Sigmoid colon (tissue), 7 donors: ENCODE data around the gene TBX18. TPM values are rescaled to one million over a fixed set of nuclear protein-coding genes. Genes with fewer than 3 reads are reported as not detected.

ENCODE experiments used
- DNase-seq: peaks from one replicate; pipeline ENCODE4 v3.0.0-alpha.2; 2019
- H3K27ac ChIP-seq, 4 donors: fragments of 200-600 bp; sonication (generic); one replicate each; pipeline ENCODE4 v1.5.1; 2016 to 2019; ENCODE audit warnings: mild to moderate bottlenecking in 1 of 4
- H3K27me3 ChIP-seq, 3 donors: fragments of 200-600 bp; sonication (generic); one replicate each; pipeline ENCODE4 v1.5.1; 2019; ENCODE audit warnings: mild to moderate bottlenecking in 1 of 3
- H3K36me3 ChIP-seq, 4 donors: fragments of 200-600 bp; sonication (generic); one replicate each; pipeline ENCODE4 v1.5.1; 2016 to 2019
- H3K4me1 ChIP-seq, 4 donors: fragments of 200-600 bp; sonication (generic); one replicate each; pipeline ENCODE4 v1.5.1; 2017 to 2019
- H3K4me3 ChIP-seq, 4 donors: fragments of 200-600 bp; sonication (generic); one replicate each; pipeline ENCODE4 v1.5.1; 2017 to 2019; ENCODE audit warnings: mild to moderate bottlenecking in 2 of 4, moderate library complexity in 1 of 4
- H3K9me3 ChIP-seq, 4 donors: fragments of 200-600 bp in 3 of 4; sonication (generic) in 3 of 4; one replicate each; pipeline versions ENCODE4 v1.5.1 to v1.6.1; 2013 to 2019
- CTCF ChIP-seq, 4 experiments: fragments of 450-650 bp in 3 of 4; fragments of 200-600 bp in 1 of 4; IDR thresholded peaks; one replicate each; pipeline ENCODE4 v1.5.1; 2016 to 2019; ENCODE audit warnings: antibody characterized with exemption in 4 of 4, mild to moderate bottlenecking in 3 of 4, moderate library complexity in 2 of 4
- EP300 ChIP-seq, 4 donors: sonication (generic); formaldehyde crosslinking; IDR thresholded peaks; one replicate each; pipeline ENCODE4 v1.6.1; 2017; ENCODE audit warnings: antibody characterized with exemption in 4 of 4
- POLR2A ChIP-seq, 2 donors: fragments of 450-650 bp; IDR thresholded peaks; one replicate each; pipeline ENCODE4 v1.6.1; 2016; ENCODE audit warnings: antibody characterized with exemption in 2 of 2, mild to moderate bottlenecking in 2 of 2, moderate library complexity in 2 of 2
- POLR2AphosphoS5 ChIP-seq, 4 donors: sonication (generic); formaldehyde crosslinking; IDR thresholded peaks; one replicate each; pipeline ENCODE4 v1.6.1; 2017; ENCODE audit warnings: antibody characterized with exemption in 4 of 4
- WGBS, 2 donors: extraction: QIAGEN DNeasy Blood & Tissue Kit; methylation state at CpG; one replicate each; pipeline ENCODE4 v1.1.7; 2013; 5-methylcytosine and 5-hydroxymethylcytosine counted together
- intact Hi-C: fragments of 100-400 bp; cut with DNase I; formaldehyde crosslinking; loops from one replicate; pipeline ENCODE4 v1.15.1; 2023
- polyA plus RNA-seq, 3 donors: library from polyadenylated mRNA; stranded (reverse); fragments of 200-250 nt; gene quantifications; one replicate each; pipeline ENCODE4 v1.2.3, GENCODE V29; 2013
- total RNA-seq, 4 donors: library from RNA; depleted of rRNA; stranded (reverse); fragments of >200 nt; gene quantifications; one replicate each; pipeline ENCODE4 v1.1.0, GENCODE V29; 2016
- donor health status: healthy with polysubstance abuse.
- donor health status: Bipolar disorder and iron deficiency.
- donor health status: healthy.

TBX18 gene
- total and polyA plus RNA-seq, 7 donors = under 0.01 to 4.6 (median 0.49) TPM

GRCh38 chr6:84771756-84772356, 7.5 kb upstream of the TBX18 start:
- Histone ChIP-seq H3K36me3 (no peaks in the 10 kb centered on the region), H3K27ac (no peak overlapping the region), H3K4me3 (no peak overlapping the region), H3K9me3 (no peaks in the 10 kb centered on the region), H3K27me3 (peaks cover 69 to 100% (median 97%) of the 10 kb centered on the region in 3 donors), H3K4me1 (peaks cover 0 to 19% (median 19%) of the 10 kb centered on the region in 4 donors)
- intact Hi-C loops = no loop called here
- no peak for DNase-seq
- WGBS, 2 donors = 11 to 22% methylated on average over 16 of the region's 16 CpGs
- TF ChIP-seq POLR2AphosphoS5 (IDR thresholded peaks at IDR 0.05) (peak in 2 of 4 donors; percentile 13 to 41), EP300 (IDR thresholded peaks at IDR 0.05) (no peak)

- TF ChIP-seq POLR2A (IDR thresholded peaks at IDR 0.05) (no peak), POLR2AphosphoS5 (IDR thresholded peaks at IDR 0.05) (peak in 1 of 4 donors; percentile 10)
- intact Hi-C loops = no loop called here
- Histone ChIP-seq H3K27me3 (peaks cover 74 to 100% (median 100%) of the 10 kb centered on the region in 3 donors), H3K27ac (no peak overlapping the region), H3K4me3 (no peak overlapping the region), H3K36me3 (no peaks in the 10 kb centered on the region), H3K4me1 (peaks cover 0 to 19% (median 19%) of the 10 kb centered on the region in 4 donors), H3K9me3 (no peaks in the 10 kb centered on the region)
- no peak for DNase-seq
- WGBS, 2 donors = 17 to 26% methylated on average over 6 of the region's 6 CpGs
Measured at GRCh38 chr6:84771125-84771755, 6.8 kb upstream of the TBX18 start.

GRCh38 chr6:84770521-84770920, 6.1 kb upstream of the TBX18 start:
- peaks cover 74 to 100% (median 100%) of the 10 kb centered on the region in 3 donors for H3K27me3 ChIP-seq
- no peak for TF ChIP-seq POLR2AphosphoS5 (IDR thresholded peaks at IDR 0.05)
- no peak for TF ChIP-seq POLR2A (IDR thresholded peaks at IDR 0.05)
- no peak for TF ChIP-seq EP300 (IDR thresholded peaks at IDR 0.05)
- no peak for TF ChIP-seq CTCF (IDR thresholded peaks at IDR 0.05)
- H3K27ac ChIP-seq = no peak overlapping the region
- no peaks in the 10 kb centered on the region for H3K9me3 ChIP-seq
- intact Hi-C loops = no loop called here
- peaks cover 0 to 19% (median 19%) of the 10 kb centered on the region in 4 donors for H3K4me1 ChIP-seq
- no peak overlapping the region for H3K4me3 ChIP-seq
- no peak for DNase-seq
- no peaks in the 10 kb centered on the region for H3K36me3 ChIP-seq
- 17 to 22% methylated on average over 5 of the region's 5 CpGs for WGBS, 2 donors

- 10 to 12% methylated on average over 5 of the region's 5 CpGs for WGBS, 2 donors
- intact Hi-C loops = no loop called here
- no peak overlapping the region for H3K4me3 ChIP-seq
- peaks cover 0 to 19% (median 17%) of the 10 kb centered on the region in 4 donors for H3K4me1 ChIP-seq
- DNase-seq = no peak
- H3K27me3 ChIP-seq = peaks cover 78 to 100% (median 100%) of the 10 kb centered on the region in 3 donors
- H3K36me3 ChIP-seq = no peaks in the 10 kb centered on the region
- no peak overlapping the region for H3K27ac ChIP-seq
- TF ChIP-seq POLR2A (IDR thresholded peaks at IDR 0.05) (no peak), CTCF (IDR thresholded peaks at IDR 0.05) (no peak), POLR2AphosphoS5 (IDR thresholded peaks at IDR 0.05) (no peak), EP300 (IDR thresholded peaks at IDR 0.05) (no peak)
- no peaks in the 10 kb centered on the region for H3K9me3 ChIP-seq
Measured at GRCh38 chr6:84769306-84769705, 4.9 kb upstream of the TBX18 start.

- 6 to 13% methylated on average over 31 of the region's 31 CpGs for WGBS, 2 donors
- H3K27me3 ChIP-seq = peaks cover 78 to 100% (median 100%) of the 10 kb centered on the region in 3 donors
- H3K4me1 ChIP-seq = peaks cover 0 to 19% (median 17%) of the 10 kb centered on the region in 4 donors
- TF ChIP-seq CTCF (IDR thresholded peaks at IDR 0.05) = no peak
- no peak for TF ChIP-seq POLR2AphosphoS5 (IDR thresholded peaks at IDR 0.05)
- TF ChIP-seq EP300 (IDR thresholded peaks at IDR 0.05) = no peak
- TF ChIP-seq POLR2A (IDR thresholded peaks at IDR 0.05) = no peak
- H3K9me3 ChIP-seq = no peaks in the 10 kb centered on the region
- intact Hi-C loops = no loop called here
- DNase-seq = no peak
- no peak overlapping the region for H3K4me3 ChIP-seq
- no peak overlapping the region for H3K27ac ChIP-seq
- H3K36me3 ChIP-seq = no peaks in the 10 kb centered on the region
Measured at GRCh38 chr6:84768442-84769174, 4.2 kb upstream of the TBX18 start.
